CD4-positive, alpha-beta T cell (primary cell): ENCODE results near the gene HEPACAM. TPM values are rescaled to one million over a fixed set of nuclear protein-coding genes. Genes with fewer than 3 reads are reported as not detected.
A peak's percentile ranks its signal among the peaks of the same experiment; 100 is the strongest.

Experiments used
- ATAC-seq: fragments of 200-7000 bp; cut with Tn5 transposase; one replicate; pipeline ENCODE4 v1.10.0; 2022; ENCODE audit warnings: mild to moderate bottlenecking; ENCODE audit not compliant: poor library complexity
- CTCF ChIA-PET: fragments of 350-600 bp; sonication (Branson Sonifier 250); formaldehyde crosslinking; loops from one replicate; lab custom pipeline; 2021; ENCODE audit warnings: antibody characterized with exemption, inconsistent platforms; lab: Charles Lee
- POLR2A ChIA-PET: fragments of 350-600 bp; sonication (Branson Sonifier 250); formaldehyde crosslinking; loops from one replicate; lab custom pipeline; 2021; ENCODE audit warnings: antibody characterized with exemption, inconsistent platforms; lab: Charles Lee
- DNase-seq, 14 experiments: peaks; one replicate each; pipeline ENCODE4 v3.0.0-alpha.2; 2013 to 2020; ENCODE audit warnings: mixed read lengths in 2 of 14
- H3K27ac ChIP-seq, 2 donors: one replicate each; pipeline versions ENCODE4 v1.5.1 to v1.7.0; 2013; ENCODE audit warnings: low read length in 2 of 2, low read depth in 1 of 2, mild to moderate bottlenecking in 1 of 2
- H3K27me3 ChIP-seq, 2 experiments: 1 replicate in 1 of 2; 2 replicates in 1 of 2; pipeline versions ENCODE4 v1.6.1 to v1.7.0; 2013; ENCODE audit warnings: low read length in 2 of 2, control low read depth in 1 of 2, mild to moderate bottlenecking in 1 of 2, moderate library complexity in 1 of 2; ENCODE audit not compliant: insufficient read depth in 2 of 2, control insufficient read depth in 1 of 2
- H3K36me3 ChIP-seq: one replicate; pipeline ENCODE4 v1.6.1; 2013; ENCODE audit warnings: low read length, control low read depth; ENCODE audit not compliant: insufficient read depth
- H3K4me1 ChIP-seq: one replicate; pipeline ENCODE4 v1.6.1; 2013; ENCODE audit warnings: low read length, control low read depth; ENCODE audit not compliant: insufficient read depth
- H3K4me3 ChIP-seq: one replicate; pipeline ENCODE4 v1.5.1; 2013; ENCODE audit warnings: mild to moderate bottlenecking, low read length, moderate library complexity
- H3K9me3 ChIP-seq, 2 experiments: 1 replicate in 1 of 2; 2 replicates in 1 of 2; pipeline versions ENCODE4 v1.6.1 to v1.7.0; 2013; ENCODE audit warnings: low read length in 2 of 2, mild to moderate bottlenecking in 2 of 2, control low read depth in 1 of 2, moderate library complexity in 1 of 2; ENCODE audit not compliant: control insufficient read depth in 1 of 2, insufficient read depth in 1 of 2
- H3K27ac Mint-ChIP-seq: one replicate; pipeline ENCODE4 v1.8.0; 2020; ENCODE audit warnings: mixed read lengths
- H3K27me3 Mint-ChIP-seq: one replicate; pipeline ENCODE4 v1.8.0; 2021; ENCODE audit warnings: mixed read lengths
- H3K36me3 Mint-ChIP-seq: one replicate; pipeline ENCODE4 v1.8.0; 2021; ENCODE audit warnings: low read depth, mixed read lengths
- H3K4me1 Mint-ChIP-seq: one replicate; pipeline ENCODE4 v1.8.0; 2021; ENCODE audit warnings: low read depth, mixed read lengths
- H3K4me3 Mint-ChIP-seq: one replicate; pipeline ENCODE4 v1.8.0; 2020; ENCODE audit warnings: mild to moderate bottlenecking, mixed read lengths
- H3K9me3 Mint-ChIP-seq: one replicate; pipeline ENCODE4 v1.8.0; 2020; ENCODE audit warnings: mixed read lengths
- intact Hi-C, 2 experiments: fragments of 100-400 bp; cut with DNase I in 1 of 2; cut with micrococcal nuclease in 1 of 2; formaldehyde crosslinking; loops; one replicate each; pipeline versions ENCODE4 v1.15.1 to v1.9.0; 2023 to 2025; cut with DNase I, micrococcal nuclease
- total RNA-seq, 174 experiments: library from RNA in 2 of 174; stranded (reverse) in 2 of 174; gene quantifications; one replicate each; pipeline ENCODE4 v1.2.3 and lab custom pipeline; 2021 to 2026
- TF ChIP-seq, protein P1 (sequence below): fragments of 200-600 bp; IDR thresholded peaks from one replicate; pipeline ENCODE4 v1.8.0; 2022; ENCODE audit warnings: antibody characterized with exemption, mild to moderate bottlenecking

The HEPACAM gene
- total RNA-seq, 2 experiments from 2014 or later = not detected

DNA sequence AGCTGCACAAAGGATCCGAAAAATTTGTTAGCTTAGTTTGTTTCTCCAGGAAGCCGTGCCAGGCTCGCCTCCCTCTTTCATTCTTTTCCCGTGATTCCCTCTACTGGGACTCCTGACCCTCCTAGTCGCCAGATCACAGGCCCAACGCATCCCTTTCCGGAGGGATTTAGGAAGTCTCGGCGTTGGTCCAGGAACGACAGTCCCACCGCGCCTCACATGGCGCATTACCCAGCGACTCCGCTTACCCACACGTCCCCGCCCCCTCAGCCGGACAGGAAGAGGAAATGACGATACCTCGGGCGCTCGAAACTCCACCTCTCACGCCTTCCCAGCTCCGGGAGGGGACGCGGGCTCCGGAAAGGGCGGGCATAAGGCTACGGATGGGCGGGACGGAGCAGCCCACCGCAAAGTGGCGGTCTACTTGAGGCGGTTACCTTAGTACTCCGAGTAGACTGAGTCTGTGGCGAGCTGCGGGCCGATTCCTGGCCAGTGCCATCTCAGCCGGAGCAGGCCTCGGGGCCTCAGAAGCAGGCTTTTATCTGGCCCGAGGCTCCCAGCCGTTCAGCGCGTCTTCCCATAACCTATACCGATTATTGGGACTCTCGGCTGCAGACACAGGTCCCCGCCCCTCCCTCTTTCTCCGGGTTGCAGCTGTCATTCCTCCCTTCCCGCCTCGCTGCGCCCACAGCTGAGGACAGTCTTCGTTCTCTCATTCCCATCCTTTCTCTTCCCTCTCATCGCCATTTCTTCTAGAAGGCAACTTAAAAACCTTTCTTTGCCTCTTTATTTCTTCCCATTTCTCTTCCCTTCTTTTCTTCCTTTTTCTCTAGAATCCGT, 18.1 kb upstream of the HEPACAM start, which contains the start of gene CCDC15:
Gene CCDC15 (plus strand): TSS at position 450 of the 837 bp plus-strand sequence. CDS start 531 bp downstream, outside the sequence.
- no peaks in the 10 kb centered on the region for H3K27me3 Mint-ChIP-seq

DNA sequence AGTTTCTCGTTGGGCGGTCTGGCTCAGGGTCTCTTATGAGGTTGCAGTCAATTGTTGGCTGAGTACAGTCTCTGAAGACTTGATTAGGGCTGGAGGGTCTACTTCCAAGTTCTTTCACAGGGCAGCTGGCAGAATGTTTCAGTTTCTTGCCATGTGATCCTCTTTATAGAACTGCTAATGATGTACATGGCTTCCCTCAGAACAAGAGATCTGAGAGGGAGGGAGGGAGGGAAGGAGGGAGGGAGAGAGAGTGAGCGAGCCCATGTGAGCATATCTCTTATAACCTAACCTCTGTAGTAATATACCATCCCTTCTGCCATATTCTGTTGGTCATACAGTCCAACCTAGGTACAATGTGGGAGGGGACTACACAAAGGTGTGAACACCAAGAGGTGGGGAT, 15.5 kb upstream of the HEPACAM start:
- no peak overlapping the region for H3K4me3 ChIP-seq
- Mint-ChIP-seq H3K27me3 (no peaks in the 10 kb centered on the region), H3K4me1 (peaks cover 8% of the 10 kb centered on the region), H3K4me3 (no peak overlapping the region), H3K27ac (no peak overlapping the region), H3K36me3 (no peaks in the 10 kb centered on the region), H3K9me3 (no peaks in the 10 kb centered on the region)
- TF ChIP-seq, protein P1, sequence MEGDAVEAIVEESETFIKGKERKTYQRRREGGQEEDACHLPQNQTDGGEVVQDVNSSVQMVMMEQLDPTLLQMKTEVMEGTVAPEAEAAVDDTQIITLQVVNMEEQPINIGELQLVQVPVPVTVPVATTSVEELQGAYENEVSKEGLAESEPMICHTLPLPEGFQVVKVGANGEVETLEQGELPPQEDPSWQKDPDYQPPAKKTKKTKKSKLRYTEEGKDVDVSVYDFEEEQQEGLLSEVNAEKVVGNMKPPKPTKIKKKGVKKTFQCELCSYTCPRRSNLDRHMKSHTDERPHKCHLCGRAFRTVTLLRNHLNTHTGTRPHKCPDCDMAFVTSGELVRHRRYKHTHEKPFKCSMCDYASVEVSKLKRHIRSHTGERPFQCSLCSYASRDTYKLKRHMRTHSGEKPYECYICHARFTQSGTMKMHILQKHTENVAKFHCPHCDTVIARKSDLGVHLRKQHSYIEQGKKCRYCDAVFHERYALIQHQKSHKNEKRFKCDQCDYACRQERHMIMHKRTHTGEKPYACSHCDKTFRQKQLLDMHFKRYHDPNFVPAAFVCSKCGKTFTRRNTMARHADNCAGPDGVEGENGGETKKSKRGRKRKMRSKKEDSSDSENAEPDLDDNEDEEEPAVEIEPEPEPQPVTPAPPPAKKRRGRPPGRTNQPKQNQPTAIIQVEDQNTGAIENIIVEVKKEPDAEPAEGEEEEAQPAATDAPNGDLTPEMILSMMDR = no peak
- H3K4me1 ChIP-seq = peaks cover 40% of the 10 kb centered on the region
- H3K36me3 ChIP-seq = no peaks in the 10 kb centered on the region
- H3K27ac ChIP-seq = peak overlapping the region in 1 of 2 donors; percentile 35
- ATAC-seq (no peak), DNase-seq (no peak)
- CTCF ChIA-PET = no interaction called here
- intact Hi-C loops = loop anchor here (2.0 to 10.0 kb wide), 9 partner anchors 31 to 1263 kb away; partner anchors contain the start of genes TBRG1 (in 2 of the 2), CDON (in 1 of the 2), EI24 (in 1 of the 2) and FAM118B (in 1 of the 2)
- H3K9me3 ChIP-seq = no peaks in the 10 kb centered on the region
- H3K27me3 ChIP-seq = no peaks in the 10 kb centered on the region
- POLR2A ChIA-PET = interaction anchor here (0.9 to 1.4 kb wide), 6 partner anchors 9 to 161 kb away, joined by 3 to 9 read pairs (median 4); no protein-coding TSS in a partner anchor

More for the DNA sequence above, 18.1 kb upstream of the HEPACAM start, which contains the start of gene CCDC15:
- intact Hi-C loops = loop anchor here (1.0 to 10.0 kb wide), 10 partner anchors 77 to 1261 kb away; partner anchors contain the start of genes CDON (in 1 of the 2), EI24 (in 1 of the 2), FAM118B (in 1 of the 2) and RPUSD4 (in 1 of the 2)
- Mint-ChIP-seq H3K4me3 (no peak within 1 kb of the TSS), H3K4me1 (no peaks in the 10 kb centered on the region), H3K27ac (no peak within 1 kb of the TSS), H3K9me3 (no peaks in the 10 kb centered on the region), H3K36me3 (no peaks in the 10 kb centered on the region)
- CTCF ChIA-PET = interaction anchor here (1.0 to 2.0 kb wide), 3 partner anchors 78 to 188 kb away, joined by 3 to 11 read pairs (median 3); no protein-coding TSS in a partner anchor
- H3K9me3 ChIP-seq = no peaks in the 10 kb centered on the region
- peak; percentile 89 to 98 (median 94) for DNase-seq
- peaks cover 40% of the 10 kb centered on the region for H3K4me1 ChIP-seq
- H3K4me3 ChIP-seq = peak within 1 kb of the TSS; percentile 87
- TF ChIP-seq, protein P1 = no peak
- peak within 1 kb of the TSS; percentile 74 to 90 for H3K27ac ChIP-seq
- no peaks in the 10 kb centered on the region for H3K36me3 ChIP-seq
- no peaks in the 10 kb centered on the region for H3K27me3 ChIP-seq
- POLR2A ChIA-PET = interaction anchor here (0.7 to 3.0 kb wide), 15 partner anchors 10 to 332 kb away, joined by 3 to 30 read pairs (median 4); partner anchors contain the start of genes MSANTD2, SIAE, SPA17 and TBRG1
- ATAC-seq = peak; percentile 95

DNA sequence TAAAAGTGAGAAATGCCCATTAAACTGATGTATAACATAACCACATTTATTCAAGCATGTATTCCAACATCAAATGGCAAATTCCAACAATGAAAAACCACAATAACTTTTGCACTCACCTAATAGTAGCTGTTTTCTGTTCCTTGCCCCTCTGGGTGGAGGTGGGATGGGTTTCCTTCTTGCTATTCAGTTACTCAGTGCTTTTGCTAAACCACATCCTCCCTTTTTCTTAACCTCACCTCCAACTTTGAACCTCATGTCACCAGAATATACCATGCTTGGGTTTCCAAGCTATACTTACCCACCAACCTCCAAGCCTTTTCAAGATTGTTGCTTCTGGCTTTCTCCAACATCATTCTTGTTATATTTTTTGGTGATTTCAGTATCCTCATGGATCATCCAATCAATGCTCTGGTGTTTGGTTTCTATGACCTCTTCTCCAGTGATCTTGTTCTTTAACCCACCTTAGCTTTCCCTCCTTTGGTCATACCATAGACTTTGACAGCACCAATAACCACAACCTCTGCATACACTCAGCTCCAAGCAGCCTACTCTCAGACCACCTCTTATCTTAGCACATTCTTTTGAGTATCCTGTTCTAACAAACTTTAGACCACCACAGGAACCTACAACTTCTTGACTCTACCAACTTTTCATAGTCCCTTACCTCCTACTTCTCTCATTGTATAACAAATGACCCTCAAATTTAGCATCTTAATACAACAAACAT, 14.9 kb upstream of the HEPACAM start:
- peak; percentile 38 for ATAC-seq
- Mint-ChIP-seq H3K27me3 (no peaks in the 10 kb centered on the region), H3K4me1 (peaks cover 8% of the 10 kb centered on the region), H3K9me3 (no peaks in the 10 kb centered on the region), H3K4me3 (no peak overlapping the region), H3K36me3 (no peaks in the 10 kb centered on the region), H3K27ac (no peak overlapping the region)
- Histone ChIP-seq H3K27ac (peak overlapping the region in 1 of 2 donors; percentile 35), H3K36me3 (no peaks in the 10 kb centered on the region), H3K27me3 (no peaks in the 10 kb centered on the region), H3K4me3 (no peak overlapping the region), H3K9me3 (no peaks in the 10 kb centered on the region), H3K4me1 (peaks cover 40% of the 10 kb centered on the region)
- TF ChIP-seq, protein P1 = no peak
- POLR2A ChIA-PET = interaction anchor here (0.6 to 1.4 kb wide), 11 partner anchors 9 to 642 kb away, joined by 3 to 9 read pairs (median 3); partner anchors contain the start of gene STT3A
- CTCF ChIA-PET = interaction anchor here (1.2 kb wide), 1 partner anchor 74 kb away, joined by 3 read pairs; no protein-coding TSS in a partner anchor
- DNase-seq = peak in 7 of 14 experiments; percentile 6 to 84 (median 41)
- intact Hi-C loops = loop anchor here (2.0 to 10.0 kb wide), 9 partner anchors 30 to 1264 kb away; partner anchors contain the start of genes TBRG1 (in 2 of the 2), CDON (in 1 of the 2), EI24 (in 1 of the 2) and FAM118B (in 1 of the 2)
